Spleen (tissue), 7 donors: Measurements from ENCODE around the gene TEKT2.

ENCODE experiments used
- POLR2A ChIP-seq, 3 donors: fragments of 450-650 bp; IDR thresholded peaks; one replicate each; pipeline ENCODE4 v1.5.1; 2017; ENCODE audit warnings: antibody characterized with exemption in 3 of 3, mild to moderate bottlenecking in 1 of 3
- POLR2AphosphoS5 ChIP-seq, 3 donors: sonication (generic); formaldehyde crosslinking; IDR thresholded peaks; one replicate each; pipeline ENCODE4 v1.5.1; 2017; ENCODE audit warnings: antibody characterized with exemption in 3 of 3
- TF ChIP-seq, protein P1 (sequence below), 11 experiments: fragments of 200-600 bp in 7 of 11; fragments of 450-650 bp in 4 of 11; sonication (generic) in 4 of 11; IDR thresholded peaks in 8 of 11; conservative IDR thresholded peaks in 3 of 11; 1 replicate in 7 of 11; 2 replicates in 4 of 11; pipeline versions ENCODE4 v1.4.0 to v1.8.0; 2016 to 2021; ENCODE audit warnings: antibody characterized with exemption in 11 of 11, inconsistent platforms in 4 of 11, mild to moderate bottlenecking in 1 of 11
- donor health status: DM: no; HTN: no; CAD: no; lungs with moderate emphysema.
- donor health status: DM: no; HTN: no; CAD: no.
- donor health status: DM: no; HTN: no; CAD: no.

DNA sequence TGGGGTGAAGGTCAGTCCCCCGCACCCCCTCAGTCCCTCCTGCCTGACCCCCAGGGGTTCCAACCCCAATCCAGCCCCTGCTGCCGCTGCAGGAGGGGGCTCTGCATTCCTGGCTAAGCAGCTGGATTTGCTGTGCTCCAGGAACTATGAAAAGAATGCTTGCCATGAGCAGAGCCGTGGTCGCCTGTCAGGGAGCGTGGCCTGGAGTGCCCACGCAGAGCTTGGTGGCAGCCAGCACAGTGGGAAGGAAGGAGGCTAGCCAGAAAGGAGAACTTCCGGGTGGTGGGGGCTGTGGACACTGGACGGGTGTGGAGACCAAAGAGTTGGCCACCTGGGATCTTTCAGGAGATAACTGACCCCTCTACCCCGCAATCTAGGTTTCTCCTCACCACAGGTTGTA, 35.6 kb downstream of the TEKT2 start:
- TF ChIP-seq POLR2A (IDR thresholded peaks at IDR 0.05) (no peak), POLR2AphosphoS5 (IDR thresholded peaks at IDR 0.05) (peak; percentile 31 to 64 (median 32))
- TF ChIP-seq, protein P1, sequence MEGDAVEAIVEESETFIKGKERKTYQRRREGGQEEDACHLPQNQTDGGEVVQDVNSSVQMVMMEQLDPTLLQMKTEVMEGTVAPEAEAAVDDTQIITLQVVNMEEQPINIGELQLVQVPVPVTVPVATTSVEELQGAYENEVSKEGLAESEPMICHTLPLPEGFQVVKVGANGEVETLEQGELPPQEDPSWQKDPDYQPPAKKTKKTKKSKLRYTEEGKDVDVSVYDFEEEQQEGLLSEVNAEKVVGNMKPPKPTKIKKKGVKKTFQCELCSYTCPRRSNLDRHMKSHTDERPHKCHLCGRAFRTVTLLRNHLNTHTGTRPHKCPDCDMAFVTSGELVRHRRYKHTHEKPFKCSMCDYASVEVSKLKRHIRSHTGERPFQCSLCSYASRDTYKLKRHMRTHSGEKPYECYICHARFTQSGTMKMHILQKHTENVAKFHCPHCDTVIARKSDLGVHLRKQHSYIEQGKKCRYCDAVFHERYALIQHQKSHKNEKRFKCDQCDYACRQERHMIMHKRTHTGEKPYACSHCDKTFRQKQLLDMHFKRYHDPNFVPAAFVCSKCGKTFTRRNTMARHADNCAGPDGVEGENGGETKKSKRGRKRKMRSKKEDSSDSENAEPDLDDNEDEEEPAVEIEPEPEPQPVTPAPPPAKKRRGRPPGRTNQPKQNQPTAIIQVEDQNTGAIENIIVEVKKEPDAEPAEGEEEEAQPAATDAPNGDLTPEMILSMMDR (IDR thresholded peaks at IDR 0.05 in 8 of 11, conservative IDR thresholded peaks at IDR 0.05 in 3 of 11): no peak
